IMR-90 (cell line): ENCODE results near the gene ANTXR1. TPM values are rescaled to one million over a fixed set of nuclear protein-coding genes. Genes with fewer than 3 reads are reported as not detected.

Source experiments
- ELK1 ChIP-seq: fragments of 150-350 bp; IDR thresholded peaks from 2 replicates; pipeline ENCODE4 v1.6.1; 2016; ENCODE audit warnings: low read depth, mild to moderate bottlenecking, low read length, moderate library complexity, borderline replicate concordance
- SMC3 ChIP-seq: fragments of 150-350 bp; IDR thresholded peaks from 2 replicates; pipeline ENCODE4 v1.6.1; 2016; ENCODE audit warnings: low read depth, mild to moderate bottlenecking, antibody characterized with exemption, low read length, moderate library complexity
- polyA plus RNA-seq, 3 experiments: library from polyadenylated mRNA; depleted of rRNA; stranded (reverse); fragments of >200 nt; gene quantifications; 2 replicates each; pipeline ENCODE4 v1.2.3, GENCODE V29; 2012; ENCODE audit warnings: low replicate concordance in 1 of 3
- total RNA-seq: library from RNA; depleted of rRNA; stranded (reverse); fragments of >200 nt; gene quantifications from 2 replicates; pipeline ENCODE4 v1.2.3, GENCODE V29; 2012

Gene ANTXR1
- total and polyA plus RNA-seq, 2 of the 4 experiments (the other 2 are of a cell fraction): 27.2 to 36.9 TPM

- TF ChIP-seq ELK1 (no peak), SMC3 (no peak)
These were observed 164.2 kb downstream of the ANTXR1 start (continued) for GRCh38 chr2:69177063-69177771.
